ENCODE measurements around the gene DCLK3. TPM values are rescaled to one million over a fixed set of nuclear protein-coding genes. Genes with fewer than 3 reads are reported as not detected.

The DCLK3 gene
- total RNA-seq, 1 donor, result not detected

DNA sequence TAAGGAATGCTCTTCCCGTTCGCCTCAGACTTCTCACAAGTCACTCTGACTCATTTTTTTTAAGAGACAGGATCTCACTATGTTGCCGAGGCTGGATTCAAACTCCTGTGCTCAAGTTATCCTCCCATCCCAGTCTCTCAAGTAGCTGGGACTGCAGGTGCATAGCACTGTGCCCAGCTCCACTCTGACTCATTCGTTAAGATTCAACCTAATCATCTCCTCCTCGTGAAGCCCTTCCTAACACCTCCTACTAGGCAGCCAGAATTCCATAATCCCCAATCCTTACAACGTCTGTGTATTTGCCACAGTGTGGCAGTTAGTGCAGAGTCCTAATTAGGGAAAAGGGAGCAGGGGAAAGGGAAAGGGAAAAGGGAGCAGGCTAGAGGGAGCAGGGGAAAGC, 26.4 kb upstream of the DCLK3 start:
- no peak overlapping the region for H3K4me3 ChIP-seq (ENCODE audit: low read depth, low read length)
- TF ChIP-seq, protein P1, sequence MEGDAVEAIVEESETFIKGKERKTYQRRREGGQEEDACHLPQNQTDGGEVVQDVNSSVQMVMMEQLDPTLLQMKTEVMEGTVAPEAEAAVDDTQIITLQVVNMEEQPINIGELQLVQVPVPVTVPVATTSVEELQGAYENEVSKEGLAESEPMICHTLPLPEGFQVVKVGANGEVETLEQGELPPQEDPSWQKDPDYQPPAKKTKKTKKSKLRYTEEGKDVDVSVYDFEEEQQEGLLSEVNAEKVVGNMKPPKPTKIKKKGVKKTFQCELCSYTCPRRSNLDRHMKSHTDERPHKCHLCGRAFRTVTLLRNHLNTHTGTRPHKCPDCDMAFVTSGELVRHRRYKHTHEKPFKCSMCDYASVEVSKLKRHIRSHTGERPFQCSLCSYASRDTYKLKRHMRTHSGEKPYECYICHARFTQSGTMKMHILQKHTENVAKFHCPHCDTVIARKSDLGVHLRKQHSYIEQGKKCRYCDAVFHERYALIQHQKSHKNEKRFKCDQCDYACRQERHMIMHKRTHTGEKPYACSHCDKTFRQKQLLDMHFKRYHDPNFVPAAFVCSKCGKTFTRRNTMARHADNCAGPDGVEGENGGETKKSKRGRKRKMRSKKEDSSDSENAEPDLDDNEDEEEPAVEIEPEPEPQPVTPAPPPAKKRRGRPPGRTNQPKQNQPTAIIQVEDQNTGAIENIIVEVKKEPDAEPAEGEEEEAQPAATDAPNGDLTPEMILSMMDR (IDR thresholded peaks at IDR 0.05; ENCODE audit: insufficient read depth, low read length), result no peak
- no peak for DNase-seq (ENCODE audit: low read depth)

DNA sequence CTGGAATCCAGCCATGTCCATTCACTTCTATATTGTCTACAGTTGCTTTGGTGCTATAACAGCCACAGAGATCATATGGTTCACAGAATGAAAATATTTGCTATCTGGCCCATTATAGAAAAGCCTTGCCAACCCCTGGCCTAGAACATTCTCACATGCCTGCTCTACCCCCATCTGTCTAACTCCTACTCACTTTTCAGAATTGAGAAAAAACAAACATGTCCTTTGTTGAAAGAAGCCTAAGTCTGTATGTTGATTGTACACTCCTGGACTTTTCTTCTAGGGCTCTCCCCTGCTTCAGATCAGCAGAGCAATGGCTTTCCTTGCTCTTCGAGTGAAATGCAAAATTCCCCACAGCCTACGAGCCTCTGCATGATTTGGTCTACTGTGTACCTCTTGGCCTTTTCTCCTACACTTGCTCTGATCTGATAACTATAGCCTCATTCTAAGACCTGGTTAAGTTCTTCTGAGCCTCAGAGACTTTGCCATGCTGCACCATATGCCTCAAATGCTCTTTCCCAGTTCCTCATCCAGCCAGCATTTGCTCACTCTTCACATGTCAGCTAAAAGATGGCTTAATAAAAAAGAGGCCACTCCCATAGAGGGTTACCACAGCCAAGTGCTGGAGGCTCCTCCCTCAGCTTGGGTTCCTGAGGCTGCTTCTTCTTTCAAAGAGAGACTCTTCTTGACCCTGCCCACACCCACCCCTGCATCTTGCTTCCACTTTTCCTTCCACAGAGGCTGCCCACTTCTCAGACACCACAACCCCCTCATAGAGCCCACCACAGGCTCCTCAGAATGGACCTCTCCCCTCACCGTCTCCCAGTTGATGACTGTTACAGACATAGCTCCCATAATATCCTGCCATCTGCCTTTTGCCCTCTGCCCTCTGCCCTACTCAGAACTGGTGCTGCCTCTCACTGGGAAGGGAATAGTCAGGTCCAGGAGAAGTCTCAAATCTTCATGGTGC, 22.9 kb upstream of the DCLK3 start:
- TF ChIP-seq, protein P1 (IDR thresholded peaks at IDR 0.05; ENCODE audit: insufficient read depth, low read length), result no peak
- peak; percentile 4 for DNase-seq (ENCODE audit: low read depth)
- no peak overlapping the region for H3K4me3 ChIP-seq (ENCODE audit: low read depth, low read length)

DNA sequence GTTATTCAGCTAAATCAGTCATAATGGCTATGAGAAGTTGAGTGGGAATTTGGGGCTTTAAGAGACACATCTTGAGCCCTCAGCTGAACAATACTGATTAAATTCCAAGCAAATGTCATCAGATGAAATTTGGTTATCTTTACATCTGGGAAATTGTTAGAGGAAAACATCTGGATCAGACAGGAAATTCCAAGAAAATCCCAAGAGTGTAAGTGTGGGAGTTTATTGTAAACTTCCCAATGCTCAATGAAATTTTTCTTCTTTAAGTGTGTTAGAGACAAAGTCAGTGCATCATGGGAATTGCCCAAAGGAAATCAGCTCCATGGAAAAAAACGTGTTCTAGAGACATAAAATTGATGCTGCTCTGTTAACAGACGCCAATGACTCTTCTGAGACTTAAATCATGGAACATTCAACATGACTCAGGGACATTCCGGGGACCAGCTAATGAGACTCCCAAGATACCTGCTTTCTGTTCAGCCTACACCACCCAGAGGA, 19.8 kb upstream of the DCLK3 start:
- H3K4me3 ChIP-seq (ENCODE audit: low read depth, low read length), result no peak overlapping the region
- DNase-seq (ENCODE audit: low read depth), result peak; percentile 35
- TF ChIP-seq, protein P1 (IDR thresholded peaks at IDR 0.05; ENCODE audit: insufficient read depth, low read length), result no peak

DNA sequence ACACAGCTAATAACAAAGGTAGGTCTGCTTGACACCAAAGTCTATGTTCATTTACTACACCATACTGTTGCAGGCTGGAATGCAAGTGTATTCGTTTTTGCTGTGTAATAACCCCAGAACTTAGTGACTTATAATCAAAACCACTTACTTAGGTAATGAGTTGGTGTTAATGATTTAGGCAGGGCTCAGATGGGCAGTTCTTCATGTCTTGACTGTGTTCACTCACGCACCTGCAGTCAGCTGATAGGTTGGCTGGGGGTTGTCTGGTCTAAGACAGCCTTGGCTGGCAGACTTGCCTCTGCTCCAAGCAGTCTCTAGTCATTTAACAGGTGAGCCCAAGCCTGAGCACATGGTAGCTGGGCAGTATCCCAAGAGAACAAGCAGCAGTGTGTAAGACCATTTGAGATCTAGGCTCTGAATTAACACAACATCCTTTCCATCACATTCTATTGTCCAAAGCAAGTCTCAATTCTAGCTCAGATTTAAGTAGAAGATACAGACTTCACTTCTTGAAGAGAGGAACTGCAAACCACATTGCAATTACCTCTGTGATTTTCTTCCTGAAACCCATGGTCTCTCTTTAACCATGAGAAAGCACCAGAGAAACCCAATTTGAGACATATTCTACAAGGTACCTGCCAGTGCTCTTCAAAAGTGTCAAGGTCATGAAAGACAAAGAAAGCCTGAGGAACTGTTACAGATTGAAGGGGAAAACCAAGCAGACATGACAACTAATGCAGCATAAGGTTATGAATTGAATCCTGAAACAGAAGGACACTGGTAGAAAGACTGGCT, 13.3 kb upstream of the DCLK3 start:
- TF ChIP-seq, protein P1 (IDR thresholded peaks at IDR 0.05; ENCODE audit: insufficient read depth, low read length), result no peak
- H3K4me3 ChIP-seq (ENCODE audit: low read depth, low read length), result no peak overlapping the region
- no peak for DNase-seq (ENCODE audit: low read depth)

DNA sequence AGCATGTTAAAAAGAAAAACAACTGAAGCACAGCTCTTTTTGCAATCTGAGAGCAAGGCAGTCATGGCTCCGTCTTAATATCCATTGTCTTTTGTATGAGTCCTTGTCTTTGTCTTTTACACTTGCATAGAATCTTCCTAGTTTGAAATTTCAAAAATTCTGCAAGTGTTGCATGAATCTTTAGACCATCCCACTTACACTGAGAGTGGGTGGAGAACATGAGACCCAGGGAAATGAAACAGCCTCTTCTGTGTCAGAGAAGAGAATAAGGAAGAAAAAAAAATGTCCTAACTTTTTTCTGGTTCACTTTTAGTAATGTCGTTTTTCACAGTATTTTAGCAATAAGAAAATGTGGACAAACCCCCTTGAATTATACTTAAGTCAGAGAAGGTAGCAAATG, 12.1 kb upstream of the DCLK3 start:
- DNase-seq (ENCODE audit: low read depth), result peak; percentile 19
- TF ChIP-seq, protein P1 (IDR thresholded peaks at IDR 0.05; ENCODE audit: insufficient read depth, low read length), result no peak
- H3K4me3 ChIP-seq (ENCODE audit: low read depth, low read length), result no peak overlapping the region

DNA sequence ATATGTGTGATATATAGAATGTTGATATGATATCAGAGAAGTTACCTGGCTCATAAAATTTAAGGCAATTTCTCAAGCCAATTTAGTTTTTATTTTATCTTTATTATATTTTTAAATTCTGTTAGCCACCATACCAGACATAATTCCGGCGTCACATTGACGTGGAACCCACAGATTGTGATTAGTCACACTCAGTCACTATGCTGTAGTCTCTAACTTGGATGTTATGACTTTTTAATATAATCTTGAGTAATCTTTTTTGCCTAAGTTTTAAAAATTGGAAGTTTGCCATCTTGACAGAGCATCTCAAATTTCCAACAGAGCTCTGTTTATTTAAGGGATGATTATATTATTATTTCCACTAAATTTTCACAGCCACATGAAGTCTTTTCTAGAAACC, 9.7 kb upstream of the DCLK3 start:
- TF ChIP-seq, protein P1 (IDR thresholded peaks at IDR 0.05; ENCODE audit: insufficient read depth, low read length), result no peak
- H3K4me3 ChIP-seq (ENCODE audit: low read depth, low read length), result no peak overlapping the region
- peak; percentile 17 for DNase-seq (ENCODE audit: low read depth)

All from fibroblast of the aortic adventitia (primary cell).